Neural cell (in vitro differentiated cells): ENCODE results near the gene PCDHGA7.

ENCODE experiments used
- CTCF ChIP-seq: fragments of 450-650 bp; IDR thresholded peaks from 2 replicates; pipeline ENCODE4 v1.5.1; 2014; ENCODE audit warnings: antibody characterized with exemption, mild to moderate bottlenecking, moderate library complexity; ENCODE audit not compliant: poor library complexity, severe bottlenecking
- EZH2 ChIP-seq: fragments of 200-600, 300-800 bp; shearing (Covaris generic), sonication (generic); IDR thresholded peaks from 2 replicates; pipeline ENCODE4 v1.6.1; 2014; ENCODE audit warnings: antibody characterized with exemption, low read length, borderline replicate concordance, mild to moderate bottlenecking; ENCODE audit not compliant: insufficient read depth, poor library complexity, severe bottlenecking
- RAD21 ChIP-seq: fragments of 450-650 bp; conservative IDR thresholded peaks from 2 replicates; pipeline ENCODE4 v1.6.1; 2014; ENCODE audit warnings: antibody characterized with exemption, mild to moderate bottlenecking, moderate library complexity
- SMC3 ChIP-seq: fragments of 450-650 bp; conservative IDR thresholded peaks from 2 replicates; pipeline ENCODE4 v1.6.1; 2014; ENCODE audit warnings: antibody characterized with exemption, mild to moderate bottlenecking, moderate library complexity; ENCODE audit not compliant: poor library complexity

- TF ChIP-seq CTCF (no peak), RAD21 (no peak), EZH2 (no peak), SMC3 (no peak)
Measured at GRCh38 chr5:141383345-141383744, 803 bp downstream of the PCDHGA7 start.
